GM18858 (cell line): ENCODE data around the gene DYSF.

ENCODE experiments used
- ATAC-seq: cut with Tn5 transposase; IDR thresholded peaks from one replicate; pipeline ENCODE4 v1.9.1; 2021; ENCODE audit not compliant: unreplicated experiment

The DYSF gene

DNA sequence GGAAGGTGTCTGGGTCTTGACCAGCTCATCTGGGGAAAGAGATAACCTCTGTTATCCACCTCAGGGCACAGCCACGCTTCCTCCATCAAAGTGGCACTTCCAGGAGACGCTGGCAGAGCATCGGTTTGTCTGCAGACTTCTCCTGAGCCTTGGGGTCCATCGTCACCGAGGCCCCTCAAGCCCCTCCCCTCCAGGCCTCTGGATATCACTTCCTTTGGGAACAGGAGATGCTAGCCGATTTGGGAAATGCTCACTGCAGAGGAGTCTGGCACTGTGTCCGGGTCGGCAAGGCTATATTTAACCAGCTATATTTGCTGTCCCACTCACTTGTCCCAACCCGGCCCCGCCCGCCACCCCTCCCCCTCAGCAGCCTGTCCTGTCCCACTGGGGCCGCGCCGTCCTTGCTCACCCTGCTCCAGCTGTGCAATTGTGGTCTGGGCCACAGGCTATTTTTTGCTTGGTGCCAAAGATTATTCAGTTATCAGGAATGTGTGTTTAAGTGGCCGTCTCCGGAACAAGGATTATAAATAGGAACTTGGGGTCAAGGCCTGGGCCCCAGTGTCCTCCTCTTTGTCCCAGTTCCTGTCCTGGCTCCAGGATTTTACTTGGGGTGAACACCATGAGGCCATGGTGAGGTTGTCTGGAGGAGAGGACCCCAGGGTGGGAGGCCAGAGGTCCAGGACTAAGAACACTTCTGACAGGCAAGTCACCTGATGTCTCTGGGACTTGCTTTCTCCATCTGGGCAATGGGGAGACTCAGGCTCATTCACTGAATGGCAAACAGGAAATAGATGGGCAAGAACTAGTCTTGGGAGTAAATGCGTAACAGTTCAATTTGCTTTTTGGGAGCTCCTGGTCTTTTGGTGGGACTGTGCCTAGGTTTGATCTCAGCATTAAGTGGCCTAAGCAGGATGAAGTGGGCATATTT, 263.6 kb downstream of the DYSF start:
- no peak for ATAC-seq

DNA sequence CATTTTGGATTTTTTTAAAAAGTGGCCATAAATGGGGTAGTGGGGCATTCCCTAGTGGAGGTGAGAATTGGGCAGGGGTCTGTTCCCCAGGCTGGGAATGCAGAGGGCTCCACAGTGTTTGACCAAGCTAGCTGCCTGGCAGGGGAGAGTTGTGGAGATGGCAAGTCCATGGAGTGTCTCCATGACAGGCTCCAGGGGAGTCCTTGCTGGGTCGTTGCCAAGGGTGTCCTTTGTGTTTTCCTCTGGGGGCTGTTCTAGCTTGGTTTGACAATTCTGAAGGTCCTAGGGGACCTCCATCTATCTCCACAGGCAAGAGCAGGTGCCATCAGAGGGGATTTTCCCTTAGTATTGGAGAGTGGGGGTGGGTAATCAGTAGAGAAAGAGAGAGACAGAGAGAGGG, 265.3 kb downstream of the DYSF start:
- ATAC-seq, result no peak

DNA sequence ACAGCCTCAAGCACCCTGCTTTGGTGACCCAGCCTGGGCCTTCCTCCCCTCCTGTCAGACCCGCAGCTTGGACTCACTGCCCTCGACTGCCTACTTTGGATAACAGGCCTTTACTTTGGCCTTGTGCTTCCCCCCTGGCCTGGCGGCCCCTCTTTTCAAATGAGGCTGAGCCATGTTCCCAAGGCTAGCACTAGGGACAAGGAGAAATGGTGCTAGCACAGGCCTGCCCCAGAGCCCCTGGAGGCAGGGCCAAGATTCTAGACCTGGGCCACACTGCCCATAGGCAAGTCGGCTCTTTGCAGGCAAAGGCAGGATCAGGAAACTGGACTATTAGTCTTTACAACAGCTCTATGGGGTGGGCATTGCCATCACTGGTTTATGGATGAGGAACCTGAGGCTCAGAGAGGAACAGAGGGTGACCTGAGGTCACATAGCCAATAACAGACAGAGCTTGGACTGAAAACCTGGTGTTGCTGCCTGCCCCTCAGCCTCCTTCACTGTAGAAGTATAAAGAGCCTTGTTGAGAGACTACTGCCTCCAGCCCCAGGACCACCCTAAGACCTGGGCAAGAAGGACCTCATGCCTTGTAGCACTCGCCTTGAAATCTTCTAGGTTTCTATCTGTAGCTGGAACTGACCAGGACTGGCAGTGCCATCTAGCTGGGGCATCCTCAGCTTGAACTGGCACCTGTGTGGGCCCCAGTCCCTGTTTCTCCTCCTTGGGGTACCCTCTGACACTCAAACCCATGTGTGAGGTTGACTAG, 266.3 kb downstream of the DYSF start:
- no peak for ATAC-seq

DNA sequence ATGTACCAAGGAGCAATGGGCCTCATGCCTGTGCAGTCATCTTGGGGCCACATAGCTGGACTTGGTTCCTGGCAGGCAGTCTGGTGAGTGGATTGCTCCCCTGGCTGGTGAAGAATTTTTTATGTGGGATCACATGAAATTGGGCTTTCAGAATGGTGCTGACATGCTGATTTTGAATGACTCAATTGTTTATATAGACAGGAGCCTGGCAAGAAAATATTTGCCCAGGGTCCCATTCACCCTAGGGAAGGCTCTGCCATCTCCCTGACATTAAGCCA, 266.9 kb downstream of the DYSF start:
- ATAC-seq, result no peak

DNA sequence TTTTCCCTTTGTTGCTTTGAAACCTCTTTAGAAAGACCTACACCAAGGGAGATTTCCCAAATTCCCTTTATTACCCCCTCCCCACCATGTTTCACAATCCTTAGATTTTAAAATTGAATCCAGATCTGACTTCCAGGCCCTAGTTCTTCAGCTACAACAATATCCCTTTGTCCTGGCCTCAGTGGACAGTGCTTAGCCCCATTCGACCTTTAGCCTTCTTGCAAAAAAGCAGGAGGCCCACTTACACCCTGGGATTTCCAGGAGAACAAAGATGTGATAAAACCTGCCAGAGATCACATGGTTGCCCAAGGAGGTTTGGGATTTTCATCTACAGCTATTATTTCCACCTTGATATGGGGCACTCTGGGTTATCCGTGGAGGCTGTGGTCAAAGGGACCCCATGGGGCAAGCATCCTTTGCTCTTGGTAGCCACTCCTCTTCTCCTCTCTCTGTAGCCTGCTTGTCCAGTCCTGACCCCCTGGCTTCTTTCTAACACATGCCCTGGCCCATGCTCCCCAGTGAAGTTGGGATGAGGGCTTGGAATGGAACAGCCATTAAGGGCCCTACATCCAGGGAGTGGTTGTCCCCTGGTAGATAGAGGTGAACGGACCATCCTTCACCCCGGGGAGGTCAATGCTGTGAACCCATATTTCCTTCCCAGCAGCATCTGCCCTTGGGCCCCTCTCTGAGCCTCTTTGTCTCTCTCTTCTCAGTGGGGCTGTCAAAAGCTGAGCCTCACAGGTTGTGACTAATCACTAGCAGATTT, 267.4 kb downstream of the DYSF start:
- no peak for ATAC-seq

DNA sequence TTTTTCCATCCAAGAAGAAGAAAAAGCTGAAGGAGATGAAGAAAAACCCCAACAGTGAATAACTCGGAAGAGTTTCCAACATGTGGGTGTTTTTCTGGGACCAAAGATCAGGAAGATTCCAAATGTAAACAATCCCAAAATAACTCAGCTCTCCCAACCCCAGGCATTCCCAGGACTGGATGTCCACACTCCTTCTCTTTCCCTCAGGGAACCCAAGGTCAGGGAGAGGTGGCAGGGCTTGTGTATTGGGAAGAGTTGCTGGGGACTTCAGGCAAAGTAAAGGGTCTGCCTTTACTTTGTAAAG, 268.0 kb downstream of the DYSF start:
- no peak for ATAC-seq

DNA sequence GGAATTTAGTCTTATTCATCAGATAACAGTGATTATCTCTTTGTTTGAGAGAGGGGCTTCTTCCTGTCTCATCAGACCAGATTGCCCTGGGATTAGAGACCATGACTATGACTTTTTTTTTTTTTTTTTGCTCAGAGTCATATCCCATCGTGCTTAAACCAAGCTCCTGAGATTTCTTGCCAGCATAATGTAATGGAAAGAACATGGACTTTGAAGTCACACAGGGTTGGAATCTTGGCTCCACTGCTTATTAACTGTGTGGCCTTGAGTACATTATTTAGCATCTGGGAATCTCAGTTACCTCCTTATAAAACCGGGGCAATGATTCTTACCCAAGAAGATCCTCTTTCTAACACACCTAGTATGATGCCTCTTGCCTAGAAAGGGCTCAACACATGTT, 268.3 kb downstream of the DYSF start:
- ATAC-seq, result no peak

DNA sequence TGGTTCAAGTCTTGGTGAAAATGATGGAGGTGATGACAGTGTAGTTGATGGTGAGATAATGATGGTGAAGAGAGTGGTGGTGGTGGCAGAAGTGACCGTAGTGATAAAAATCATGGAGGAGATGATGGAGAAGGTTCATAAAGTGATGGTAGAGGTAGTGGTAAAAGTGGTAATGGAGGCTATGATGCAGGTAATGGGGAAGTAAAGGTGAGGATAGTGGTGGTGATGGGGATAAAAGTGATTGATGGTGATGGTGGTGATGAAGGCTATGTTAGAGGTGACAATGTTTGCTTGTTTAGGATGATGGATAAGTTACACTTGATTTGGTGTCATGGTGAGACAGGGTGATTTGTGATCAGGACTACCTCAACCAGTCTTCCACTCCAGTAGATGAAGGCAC, 268.9 kb downstream of the DYSF start:
- ATAC-seq, result no peak

DNA sequence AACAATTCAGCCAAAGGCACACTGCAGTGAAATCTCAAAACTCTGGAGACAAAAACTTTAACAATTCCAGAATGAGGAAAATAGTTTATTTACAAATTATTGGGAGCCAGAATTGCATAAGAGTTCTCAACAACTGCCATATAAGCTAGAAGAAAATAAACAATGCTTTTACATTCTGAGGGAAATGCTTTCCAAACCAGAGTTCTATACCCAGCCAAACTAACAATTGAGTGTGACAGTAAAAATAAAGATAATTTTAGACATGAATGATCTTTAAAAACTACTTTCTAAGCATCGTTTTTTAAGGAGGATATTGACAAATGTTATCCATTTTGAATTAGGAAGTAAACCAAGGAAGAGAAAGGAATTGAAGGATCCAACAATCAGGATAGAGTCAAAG, 271.4 kb downstream of the DYSF start:
- ATAC-seq, result no peak

DNA sequence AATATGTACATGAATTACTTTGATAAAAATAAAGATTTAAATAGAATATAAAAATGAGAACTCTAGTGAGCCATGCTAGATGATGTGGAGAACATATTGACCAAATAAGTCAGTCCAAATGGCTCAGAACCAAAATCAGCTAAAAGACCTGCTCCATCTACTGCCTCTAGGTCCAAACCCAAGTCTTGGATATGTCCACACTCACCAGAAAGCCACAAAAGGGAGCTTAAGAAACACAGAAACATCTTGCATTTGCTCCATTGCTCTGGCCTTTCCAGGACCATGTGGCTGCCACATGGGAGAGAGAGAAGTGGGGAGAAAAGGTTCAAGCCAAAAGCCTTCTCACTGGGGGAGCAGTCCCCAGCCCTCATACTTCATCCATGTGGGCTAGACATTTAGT, 272.5 kb downstream of the DYSF start:
- no peak for ATAC-seq

DNA sequence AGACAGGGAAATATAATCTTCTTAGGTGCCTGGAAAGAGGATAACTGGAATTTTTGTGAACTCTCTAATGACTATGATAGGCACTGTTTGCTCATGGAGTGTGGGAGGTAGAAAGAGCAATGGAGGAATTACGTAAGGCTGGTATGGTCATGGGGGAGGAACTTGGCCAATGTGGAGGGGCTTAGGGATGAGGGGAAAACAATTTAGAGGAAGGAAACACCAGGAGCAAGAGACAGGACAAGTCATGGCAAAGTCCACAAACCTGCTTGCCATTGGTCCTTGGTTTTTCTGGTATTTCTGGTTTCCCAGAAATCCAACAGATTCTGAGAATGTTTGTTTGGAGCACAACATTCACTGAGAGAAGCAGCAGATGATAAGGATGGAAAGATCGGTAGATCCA, 274.2 kb downstream of the DYSF start:
- no peak for ATAC-seq

DNA sequence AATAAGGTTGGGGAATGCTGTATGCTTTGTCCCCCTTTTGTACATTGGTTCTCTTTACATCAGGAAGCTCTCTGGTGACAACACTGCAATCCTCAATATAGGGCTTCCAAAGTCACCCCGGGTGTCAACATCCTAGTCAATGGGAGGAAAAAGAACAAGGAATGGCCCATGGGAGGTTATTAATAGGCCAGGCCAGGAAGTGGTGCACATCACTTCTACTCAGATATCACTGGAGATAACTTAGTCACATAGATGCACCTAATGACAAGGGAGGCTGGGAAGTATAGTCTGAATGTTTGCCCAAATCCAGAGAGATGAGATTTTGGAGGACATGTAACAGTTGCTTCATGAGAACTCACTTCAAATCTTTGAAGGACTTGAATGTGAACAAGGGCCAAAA, 274.7 kb downstream of the DYSF start:
- ATAC-seq, result no peak

DNA sequence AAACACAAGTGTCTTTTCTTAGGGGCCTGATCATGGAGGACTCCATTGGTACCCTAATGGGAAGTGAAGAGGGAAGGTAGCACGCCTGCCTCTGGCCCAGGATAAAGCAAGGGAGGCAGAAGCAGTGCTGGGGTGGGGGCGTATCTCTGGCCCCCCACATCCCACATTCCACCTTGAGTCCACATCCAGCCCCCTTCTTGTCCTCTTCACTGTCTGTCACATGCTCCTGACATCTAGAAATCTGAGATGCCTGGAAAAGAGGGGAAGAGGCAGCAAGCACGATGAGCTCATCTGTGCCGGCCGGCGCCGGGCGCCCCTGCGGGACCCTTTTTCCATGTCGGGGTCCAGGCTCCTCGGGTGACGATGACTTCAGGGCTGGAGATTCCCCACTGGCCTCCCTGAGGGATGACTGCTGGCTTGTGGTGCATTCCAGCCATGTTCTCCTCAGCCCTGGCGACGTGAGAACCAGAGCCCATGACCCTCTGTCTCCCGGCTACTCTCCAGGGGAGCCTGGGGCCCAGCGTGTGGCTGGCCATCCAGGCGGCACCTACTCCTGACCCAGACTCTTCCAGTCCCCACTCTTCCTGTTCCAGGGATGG, 277.5 kb downstream of the DYSF start:
- ATAC-seq, result no peak

DNA sequence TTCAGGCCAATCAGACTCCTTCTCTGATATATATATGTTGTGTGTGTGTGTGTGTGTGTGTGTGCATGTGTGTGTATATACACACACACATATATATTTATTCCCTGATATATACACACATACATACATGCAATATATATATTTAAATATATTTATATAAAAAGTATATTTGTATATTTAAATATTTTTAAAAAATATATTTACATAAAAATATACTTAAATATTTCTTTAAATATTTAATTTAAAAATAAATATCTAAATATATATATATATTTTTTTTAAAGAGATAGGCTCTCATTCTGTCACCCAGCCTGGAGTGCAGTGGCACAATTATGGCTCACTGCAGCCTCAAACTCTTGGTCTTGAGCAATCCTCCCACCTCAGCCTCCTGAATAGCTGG, 281.3 kb downstream of the DYSF start:
- no peak for ATAC-seq

DNA sequence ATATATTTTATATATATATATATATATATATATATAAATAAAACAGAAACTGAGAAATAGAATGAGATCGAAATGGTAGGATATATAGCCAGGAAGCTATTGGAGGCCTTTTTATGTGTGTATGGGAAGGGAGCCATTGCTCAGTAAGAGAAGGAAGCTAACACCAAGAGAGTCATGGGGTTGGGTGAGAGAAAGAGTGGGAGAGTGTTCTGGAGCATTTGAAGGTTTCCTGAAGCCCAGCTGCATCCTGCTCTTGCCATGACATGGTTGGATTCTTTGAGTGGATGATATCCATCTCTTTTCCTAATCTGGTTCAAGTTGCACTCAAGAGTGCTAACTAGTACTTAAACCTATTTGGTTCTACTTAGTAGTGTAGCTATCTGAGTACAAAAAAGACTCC, 282.3 kb downstream of the DYSF start:
- ATAC-seq, result no peak
